Measurements from ENCODE around the gene METTL25B.
"Not testable (repeated sequence)": the region's sequence is repeated elsewhere in the genome, so short reads cannot be mapped to it uniquely, and the experiment has no call there.

Gene METTL25B

GRCh38 chr1:156757572-156758253 lies 29.4 kb downstream of the METTL25B start:
- ATAC-seq; DNase-seq (ENCODE audit: low spot score in 2 of 2); H3K4me3 Mint-ChIP-seq; H3K27ac Mint-ChIP-seq; H3K9me3 Mint-ChIP-seq: not testable (repeated sequence)
- H3K4me1 Mint-ChIP-seq = peaks cover 14% of the 10 kb centered on the region
- H3K36me3 Mint-ChIP-seq = peaks cover 10% of the 10 kb centered on the region

GRCh38 chr1:156760092-156760795 lies 32.0 kb downstream of the METTL25B start:
- Mint-ChIP-seq H3K9me3 (no peaks in the 10 kb centered on the region), H3K27ac (no peak overlapping the region), H3K36me3 (peaks cover 1% of the 10 kb centered on the region), H3K4me1 (peaks cover 5% of the 10 kb centered on the region), H3K4me3 (no peak overlapping the region)
- no peak for ATAC-seq
- no peak for DNase-seq (ENCODE audit: low spot score in 2 of 2)

- Mint-ChIP-seq H3K4me3 (no peak overlapping the region), H3K4me1 (peaks cover 5% of the 10 kb centered on the region), H3K36me3 (no peaks in the 10 kb centered on the region), H3K27ac (no peak overlapping the region), H3K9me3 (no peaks in the 10 kb centered on the region)
- no peak for DNase-seq (ENCODE audit: low spot score in 2 of 2)
- ATAC-seq = no peak
These were observed 32.5 kb downstream of the METTL25B start for GRCh38 chr1:156760796-156761104.

- not testable (repeated sequence) for H3K27ac Mint-ChIP-seq; H3K9me3 Mint-ChIP-seq; ATAC-seq; H3K36me3 Mint-ChIP-seq; H3K4me3 Mint-ChIP-seq; DNase-seq (ENCODE audit: low spot score in 2 of 2)
- H3K4me1 Mint-ChIP-seq = peaks cover 19% of the 10 kb centered on the region
These were observed 36.9 kb downstream of the METTL25B start for GRCh38 chr1:156765136-156765535.

- Mint-ChIP-seq H3K27ac (no peak overlapping the region), H3K9me3 (no peaks in the 10 kb centered on the region), H3K4me3 (no peak overlapping the region), H3K4me1 (peaks cover 22% of the 10 kb centered on the region), H3K36me3 (peaks cover 13% of the 10 kb centered on the region)
- DNase-seq (ENCODE audit: low spot score in 2 of 2) = no peak
- ATAC-seq = no peak
These were observed 37.4 kb downstream of the METTL25B start for GRCh38 chr1:156765666-156766065.

- Mint-ChIP-seq H3K9me3 (no peaks in the 10 kb centered on the region), H3K4me3 (no peak overlapping the region), H3K36me3 (peaks cover 21% of the 10 kb centered on the region), H3K4me1 (peaks cover 31% of the 10 kb centered on the region), H3K27ac (no peak overlapping the region)
- peak; percentile 2 for ATAC-seq
- DNase-seq (ENCODE audit: low spot score in 2 of 2) = peak in 1 of 2 donors; percentile 18
These were observed 38.2 kb downstream of the METTL25B start for GRCh38 chr1:156766298-156767100.

- H3K36me3 Mint-ChIP-seq = peaks cover 29% of the 10 kb centered on the region
- H3K27ac Mint-ChIP-seq = no peak within 1 kb of the TSS
- peak; percentile 97 for ATAC-seq
- H3K9me3 Mint-ChIP-seq = no peaks in the 10 kb centered on the region
- peaks cover 34% of the 10 kb centered on the region for H3K4me1 Mint-ChIP-seq
- no peak within 1 kb of the TSS for H3K4me3 Mint-ChIP-seq
- DNase-seq (ENCODE audit: low spot score in 2 of 2) = peak; percentile 84 to 97
These were observed 39.0 kb downstream of the METTL25B start, which contains the start of gene PRCC for GRCh38 chr1:156767101-156767878. Gene PRCC, plus strand, starts transcription at chr1:156767535. Its CDS starts 237 bp downstream, at chr1:156767772.

GRCh38 chr1:156767879-156768604 lies 39.8 kb downstream of the METTL25B start:
- no peak overlapping the region for H3K27ac Mint-ChIP-seq
- ATAC-seq (peak; percentile 22), DNase-seq (ENCODE audit: low spot score in 2 of 2) (peak; percentile 43 to 82)
- H3K36me3 Mint-ChIP-seq = peaks cover 37% of the 10 kb centered on the region
- H3K9me3 Mint-ChIP-seq = no peaks in the 10 kb centered on the region
- H3K4me3 Mint-ChIP-seq = no peak overlapping the region
- peaks cover 42% of the 10 kb centered on the region for H3K4me1 Mint-ChIP-seq

- no peaks in the 10 kb centered on the region for H3K9me3 Mint-ChIP-seq
- no peak overlapping the region for H3K27ac Mint-ChIP-seq
- peaks cover 49% of the 10 kb centered on the region for H3K4me1 Mint-ChIP-seq
- ATAC-seq (no peak), DNase-seq (ENCODE audit: low spot score in 2 of 2) (no peak)
- no peak overlapping the region for H3K4me3 Mint-ChIP-seq
- peaks cover 44% of the 10 kb centered on the region for H3K36me3 Mint-ChIP-seq
These were observed 40.5 kb downstream of the METTL25B start for GRCh38 chr1:156768610-156769295.

GRCh38 chr1:156772222-156772621 lies 44.0 kb downstream of the METTL25B start:
- no peak for DNase-seq (ENCODE audit: low spot score in 2 of 2)
- peak overlapping the region; percentile 42 for H3K27ac Mint-ChIP-seq
- H3K4me1 Mint-ChIP-seq = peaks cover 68% of the 10 kb centered on the region
- H3K9me3 Mint-ChIP-seq = no peaks in the 10 kb centered on the region
- H3K36me3 Mint-ChIP-seq = peaks cover 77% of the 10 kb centered on the region
- H3K4me3 Mint-ChIP-seq = no peak overlapping the region
- no peak for ATAC-seq

GRCh38 chr1:156772728-156773497 lies 44.6 kb downstream of the METTL25B start:
- Mint-ChIP-seq H3K9me3 (no peaks in the 10 kb centered on the region), H3K36me3 (peaks cover 84% of the 10 kb centered on the region), H3K27ac (peak overlapping the region; percentile 42), H3K4me3 (no peak overlapping the region), H3K4me1 (peaks cover 75% of the 10 kb centered on the region)
- no peak for ATAC-seq
- DNase-seq (ENCODE audit: low spot score in 2 of 2) = no peak

- ATAC-seq (peak; percentile 77), DNase-seq (ENCODE audit: low spot score in 2 of 2) (no peak)
- Mint-ChIP-seq H3K4me3 (no peak overlapping the region), H3K27ac (no peak overlapping the region), H3K4me1 (peaks cover 76% of the 10 kb centered on the region), H3K9me3 (no peaks in the 10 kb centered on the region), H3K36me3 (peaks cover 89% of the 10 kb centered on the region)
These were observed 45.3 kb downstream of the METTL25B start for GRCh38 chr1:156773607-156774006.

- Mint-ChIP-seq H3K4me3 (peak overlapping the region; percentile 8), H3K36me3 (peaks cover 89% of the 10 kb centered on the region), H3K27ac (peak overlapping the region; percentile 10), H3K4me1 (peaks cover 58% of the 10 kb centered on the region), H3K9me3 (no peaks in the 10 kb centered on the region)
- ATAC-seq = peak; percentile 83
- DNase-seq (ENCODE audit: low spot score in 2 of 2) = no peak
These were observed 47.5 kb downstream of the METTL25B start for GRCh38 chr1:156775799-156776198.

Data from stimulated activated effector memory CD8-positive, alpha-beta T cell treated with anti-CD3 and anti-CD28 coated beads, Interleukin-12 subunit alpha, Interleukin-12 subunit beta, amount 100 ng/mL, for 72 hours (primary cell).